PC-9 (cell line): Measurements from ENCODE around the gene SLC35D2. TPM values are rescaled to one million over a fixed set of nuclear protein-coding genes. Genes with fewer than 3 reads are reported as not detected.

Source experiments
- BruUV-seq: library from RNA; stranded (reverse); fragments of 400-500 nt; replicated peaks from 2 replicates; lab custom pipeline; 2021; lab: Mats Ljungman, UMichigan
- CTCF ChIA-PET: fragments of 300-600 bp; sonication (Branson Sonifier 250); formaldehyde crosslinking; loops from one replicate; lab custom pipeline; 2022; ENCODE audit warnings: antibody characterized with exemption; lab: Charles Lee
- POLR2A ChIA-PET: fragments of 300-600 bp; sonication (Branson Sonifier 250); formaldehyde crosslinking; loops from one replicate; lab custom pipeline; 2022; ENCODE audit warnings: antibody characterized with exemption; ENCODE audit not compliant: unreplicated experiment; lab: Charles Lee
- DNase-seq, 2 experiments: peaks; one replicate each; pipeline versions ENCODE4 v3.0.0 to v3.0.0-alpha.2; 2015 to 2022; ENCODE audit warnings: mixed read lengths in 1 of 2
- H2AFZ ChIP-seq: fragments of 200-600 bp; sonication (generic); 2 replicates; pipeline ENCODE4 v1.8.1; 2017; ENCODE audit warnings: antibody characterized with exemption
- H3F3A ChIP-seq: fragments of 200-600 bp; sonication (generic); 2 replicates; pipeline ENCODE4 v1.8.1; 2017; ENCODE audit warnings: antibody characterized with exemption, mild to moderate bottlenecking, low read depth; ENCODE audit not compliant: insufficient read depth
- H3K27ac ChIP-seq: fragments of 200-600 bp; sonication (generic); 2 replicates; pipeline ENCODE4 v1.6.1; 2016; ENCODE audit warnings: mixed run types
- H3K27me3 ChIP-seq: fragments of 200-600 bp; sonication (generic); 2 replicates; pipeline ENCODE4 v1.6.1; 2016; ENCODE audit warnings: low read depth, mixed run types; ENCODE audit not compliant: insufficient read depth
- H3K36me3 ChIP-seq: fragments of 200-600 bp; sonication (generic); 2 replicates; pipeline ENCODE4 v1.6.1; 2016; ENCODE audit warnings: low read depth, mixed run types
- H3K4me1 ChIP-seq: fragments of 200-600 bp; sonication (generic); replicated peaks from 2 replicates; pipeline ENCODE4 v1.6.1; 2016; ENCODE audit warnings: mixed run types; ENCODE audit not compliant: insufficient read depth
- H3K4me2 ChIP-seq: fragments of 200-600 bp; sonication (generic); 2 replicates; pipeline ENCODE4 v1.6.1; 2017; ENCODE audit warnings: mixed run types
- H3K4me3 ChIP-seq: fragments of 200-600 bp; sonication (generic); 2 replicates; pipeline ENCODE4 v1.6.1; 2016; ENCODE audit warnings: mixed run types
- H3K79me2 ChIP-seq: fragments of 200-600 bp; sonication (generic); 2 replicates; pipeline ENCODE4 v1.6.1; 2017; ENCODE audit warnings: low read depth, mixed run types
- H3K9me2 ChIP-seq: fragments of 200-600 bp; sonication (generic); 2 replicates; pipeline ENCODE4 v1.8.1; 2017; ENCODE audit warnings: mild to moderate bottlenecking; ENCODE audit not compliant: insufficient read depth
- H3K9me3 ChIP-seq: fragments of 200-600 bp; sonication (generic); 2 replicates; pipeline ENCODE4 v1.8.1; 2016; ENCODE audit warnings: low read depth; ENCODE audit not compliant: insufficient read depth
- H4K20me1 ChIP-seq: fragments of 200-600 bp; sonication (generic); 2 replicates; pipeline ENCODE4 v1.8.1; 2017; ENCODE audit not compliant: insufficient read depth
- EZH2 ChIP-seq: fragments of 200-600 bp; sonication (generic); IDR thresholded peaks from 2 replicates; pipeline ENCODE4 v1.8.0; 2017; ENCODE audit warnings: antibody characterized with exemption, low read depth
- intact Hi-C: fragments of 100-400 bp; cut with micrococcal nuclease; formaldehyde crosslinking; loops from one replicate; pipeline ENCODE4 v1.10.0; 2022; ENCODE audit not compliant: unreplicated experiment
- total RNA-seq: library from RNA; stranded (reverse); gene quantifications from 2 replicates; pipeline ENCODE4 v1.2.3, GENCODE V29; 2021
- TF ChIP-seq, protein P1 (sequence below): fragments of 200-600 bp; sonication (generic); conservative IDR thresholded peaks from 2 replicates; pipeline ENCODE4 v1.6.1; 2017; ENCODE audit warnings: mixed run types, antibody characterized with exemption, mild to moderate bottlenecking, moderate library complexity

Gene SLC35D2
- total RNA-seq, 1 experiment from 2014 or later = 27.6 TPM

DNA sequence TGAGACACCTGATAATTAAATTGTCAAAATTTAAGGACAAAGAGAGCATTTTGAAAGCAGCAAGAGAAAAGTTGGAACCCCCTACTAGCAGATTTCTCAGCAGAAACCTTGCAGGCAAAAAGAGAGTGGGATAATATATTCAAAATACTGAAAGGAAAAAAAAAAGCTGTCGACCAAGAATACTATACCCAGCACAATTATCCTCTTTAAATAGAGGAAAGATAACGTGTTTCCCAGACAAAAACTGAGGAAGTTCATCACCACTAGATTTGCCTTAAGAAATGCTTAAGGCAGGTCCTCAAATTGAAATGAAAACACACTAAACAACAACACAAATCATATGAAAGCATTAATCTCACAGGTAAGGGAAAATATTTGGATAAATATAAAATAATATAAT, 108.6 kb downstream of the SLC35D2 start:
- Histone ChIP-seq H3K4me1 (no peaks in the 10 kb centered on the region; the same call in 1 of the 2 replicates), H3K27ac (no peak overlapping the region), H4K20me1 (no peaks in the 10 kb centered on the region), H3F3A (no peaks in the 10 kb centered on the region), H3K36me3 (no peaks in the 10 kb centered on the region), H3K27me3 (no peaks in the 10 kb centered on the region), H3K4me3 (no peak overlapping the region), H3K4me2 (no peak overlapping the region), H3K79me2 (no peaks in the 10 kb centered on the region), H2AFZ (no peak overlapping the region), H3K9me2 (no peaks in the 10 kb centered on the region), H3K9me3 (peaks cover 14% of the 10 kb centered on the region)
- intact Hi-C loops = no loop called here
- no peak for DNase-seq
- no peak for TF ChIP-seq EZH2
- TF ChIP-seq, protein P1, sequence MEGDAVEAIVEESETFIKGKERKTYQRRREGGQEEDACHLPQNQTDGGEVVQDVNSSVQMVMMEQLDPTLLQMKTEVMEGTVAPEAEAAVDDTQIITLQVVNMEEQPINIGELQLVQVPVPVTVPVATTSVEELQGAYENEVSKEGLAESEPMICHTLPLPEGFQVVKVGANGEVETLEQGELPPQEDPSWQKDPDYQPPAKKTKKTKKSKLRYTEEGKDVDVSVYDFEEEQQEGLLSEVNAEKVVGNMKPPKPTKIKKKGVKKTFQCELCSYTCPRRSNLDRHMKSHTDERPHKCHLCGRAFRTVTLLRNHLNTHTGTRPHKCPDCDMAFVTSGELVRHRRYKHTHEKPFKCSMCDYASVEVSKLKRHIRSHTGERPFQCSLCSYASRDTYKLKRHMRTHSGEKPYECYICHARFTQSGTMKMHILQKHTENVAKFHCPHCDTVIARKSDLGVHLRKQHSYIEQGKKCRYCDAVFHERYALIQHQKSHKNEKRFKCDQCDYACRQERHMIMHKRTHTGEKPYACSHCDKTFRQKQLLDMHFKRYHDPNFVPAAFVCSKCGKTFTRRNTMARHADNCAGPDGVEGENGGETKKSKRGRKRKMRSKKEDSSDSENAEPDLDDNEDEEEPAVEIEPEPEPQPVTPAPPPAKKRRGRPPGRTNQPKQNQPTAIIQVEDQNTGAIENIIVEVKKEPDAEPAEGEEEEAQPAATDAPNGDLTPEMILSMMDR = no peak
- CTCF ChIA-PET = no interaction called here
- POLR2A ChIA-PET = no interaction called here
- no TSS peak for BruUV-seq

Other genes starting within 250 kb of the SLC35D2 start
- gene HSD17B3, start 81.5 kb downstream of the SLC35D2 start, total RNA-seq = 0.38 TPM in 1 of 2 replicates, not detected in the other
- gene ZNF367, start 34.7 kb upstream of the SLC35D2 start, total RNA-seq = 12.6 and 14.0 TPM in 2 replicates
- gene HABP4, start 66.5 kb upstream of the SLC35D2 start, total RNA-seq = 8.1 and 11.0 TPM in 2 replicates
- 43.3 and 47.2 TPM in 2 replicates for gene CDC14B, start 236.1 kb upstream of the SLC35D2 start, total RNA-seq